Lower lobe of right lung (tissue), 2 donors: ENCODE data around the gene PRCD. TPM values are rescaled to one million over a fixed set of nuclear protein-coding genes. Genes with fewer than 3 reads are reported as not detected.
"Not testable (repeated sequence)": the region's sequence is repeated elsewhere in the genome, so short reads cannot be mapped to it uniquely, and the experiment has no call there.

Experiments used
- ATAC-seq, 2 donors: fragments of 200-7000 bp; cut with Tn5 transposase; one replicate each; pipeline ENCODE4 v1.9.1; 2020 to 2022; ENCODE audit warnings: mild to moderate bottlenecking in 2 of 2, moderate library complexity in 2 of 2
- DNase-seq: peaks from one replicate; pipeline ENCODE4 v3.0.0-alpha.2; 2020
- H3K27ac ChIP-seq: fragments of 200-600 bp; one replicate; pipeline ENCODE4 v1.8.0; 2022
- H3K27me3 ChIP-seq: fragments of 200-600 bp; one replicate; pipeline ENCODE4 v1.8.0; 2022; ENCODE audit warnings: low read depth
- H3K36me3 ChIP-seq: fragments of 200-600 bp; one replicate; pipeline ENCODE4 v1.8.0; 2022; ENCODE audit warnings: mild to moderate bottlenecking
- H3K4me1 ChIP-seq: fragments of 200-600 bp; one replicate; pipeline ENCODE4 v1.8.0; 2022
- H3K4me3 ChIP-seq: fragments of 200-600 bp; one replicate; pipeline ENCODE4 v1.8.0; 2022; ENCODE audit warnings: mild to moderate bottlenecking
- H3K9me3 ChIP-seq: fragments of 200-600 bp; one replicate; pipeline ENCODE4 v1.8.0; 2022
- CTCF ChIP-seq: fragments of 200-600 bp; IDR thresholded peaks from one replicate; pipeline ENCODE4 v1.8.0; 2022; ENCODE audit warnings: antibody characterized with exemption, mild to moderate bottlenecking
- intact Hi-C: fragments of 100-400 bp; cut with DNase I; formaldehyde crosslinking; loops from one replicate; pipeline ENCODE4 v1.11.0; 2022
- total RNA-seq: library from RNA; stranded (reverse); fragmentation: NEBNext Ultra II Directional; extraction: Animal tissue kit (Norgen Biotek cat#: 25700); gene quantifications from one replicate; pipeline ENCODE4 v1.2.1, GENCODE V29; 2021
- donor health status: DM: no; HTN: yes; CAD: no; lungs with severe emphysema.

PRCD gene
- total RNA-seq, 1 donor from 2014 or later: 8.2 TPM

- Histone ChIP-seq H3K4me3 (no peak overlapping the region), H3K27me3 (no peaks in the 10 kb centered on the region), H3K36me3 (no peaks in the 10 kb centered on the region), H3K9me3 (no peaks in the 10 kb centered on the region), H3K27ac (no peak overlapping the region), H3K4me1 (peaks cover 36% of the 10 kb centered on the region)
- no peak for TF ChIP-seq CTCF
- ATAC-seq (no peak), DNase-seq (no peak)
- intact Hi-C loops: no loop called here
These were observed 26.5 kb upstream of the PRCD start for GRCh38 chr17:76513306-76513692.

- H3K27ac ChIP-seq, DNase-seq, ATAC-seq, H3K36me3 ChIP-seq, H3K27me3 ChIP-seq, H3K4me3 ChIP-seq, intact Hi-C loops, H3K9me3 ChIP-seq: not testable (repeated sequence)
- H3K4me1 ChIP-seq: peaks cover 36% of the 10 kb centered on the region
These were observed 25.5 kb upstream of the PRCD start for GRCh38 chr17:76514355-76514754.

GRCh38 chr17:76515274-76515949 lies 24.4 kb upstream of the PRCD start:
- peak; percentile 67 for DNase-seq
- H3K4me3 ChIP-seq: peak overlapping the region; percentile 40
- no peaks in the 10 kb centered on the region for H3K36me3 ChIP-seq
- H3K4me1 ChIP-seq: peaks cover 36% of the 10 kb centered on the region
- TF ChIP-seq CTCF: no peak
- H3K27me3 ChIP-seq: no peaks in the 10 kb centered on the region
- no peaks in the 10 kb centered on the region for H3K9me3 ChIP-seq
- intact Hi-C loops: no loop called here
- H3K27ac ChIP-seq: peak overlapping the region; percentile 76
- peak; percentile 76 to 83 for ATAC-seq

- no peak overlapping the region for H3K27ac ChIP-seq
- intact Hi-C loops: no loop called here
- no peaks in the 10 kb centered on the region for H3K36me3 ChIP-seq
- no peak for ATAC-seq
- peaks cover 5% of the 10 kb centered on the region for H3K27me3 ChIP-seq
- peaks cover 20% of the 10 kb centered on the region for H3K4me1 ChIP-seq
- DNase-seq: no peak
- no peak for TF ChIP-seq CTCF
- H3K9me3 ChIP-seq: no peaks in the 10 kb centered on the region
- H3K4me3 ChIP-seq: no peak overlapping the region
These were observed 22.2 kb upstream of the PRCD start for GRCh38 chr17:76517638-76518038.

GRCh38 chr17:76519048-76519966 lies 20.5 kb upstream of the PRCD start:
- ATAC-seq (no peak), DNase-seq (no peak)
- Histone ChIP-seq H3K27ac (no peak overlapping the region), H3K4me1 (peaks cover 34% of the 10 kb centered on the region), H3K4me3 (no peak overlapping the region), H3K9me3 (no peaks in the 10 kb centered on the region), H3K36me3 (no peaks in the 10 kb centered on the region), H3K27me3 (peaks cover 7% of the 10 kb centered on the region)
- intact Hi-C loops: no loop called here
- no peak for TF ChIP-seq CTCF

GRCh38 chr17:76521262-76521661 lies 18.6 kb upstream of the PRCD start:
- peaks cover 31% of the 10 kb centered on the region for H3K4me1 ChIP-seq
- peaks cover 7% of the 10 kb centered on the region for H3K27me3 ChIP-seq
- no peak overlapping the region for H3K27ac ChIP-seq
- ATAC-seq (no peak), DNase-seq (no peak)
- TF ChIP-seq CTCF: no peak
- H3K36me3 ChIP-seq: no peaks in the 10 kb centered on the region
- no peaks in the 10 kb centered on the region for H3K9me3 ChIP-seq
- H3K4me3 ChIP-seq: no peak overlapping the region
- intact Hi-C loops: no loop called here

- H3K9me3 ChIP-seq, H3K4me3 ChIP-seq, H3K27me3 ChIP-seq, H3K36me3 ChIP-seq, H3K27ac ChIP-seq, ATAC-seq, intact Hi-C loops, DNase-seq: not testable (repeated sequence)
- H3K4me1 ChIP-seq: peaks cover 28% of the 10 kb centered on the region
These were observed 18.2 kb upstream of the PRCD start for GRCh38 chr17:76521683-76522082.
